Measurements from ENCODE around the gene FKRP. TPM values are rescaled to one million over a fixed set of nuclear protein-coding genes. Genes with fewer than 3 reads are reported as not detected.

The FKRP gene
- total RNA-seq, 1 donor from 2014 or later, result 37.7 TPM

GRCh38 chr19:46788262-46788967 is 42.6 kb downstream of the FKRP start, which contains the start of gene SLC1A5:
TSS of gene SLC1A5 (minus strand) at chr19:46788594. CDS start at chr19:46787965, 629 bp downstream.
- H3K36me3 Mint-ChIP-seq (ENCODE audit: unreplicated experiment), result peaks cover 15% of the 10 kb centered on the region
- no peak for TF ChIP-seq CTCF (IDR thresholded peaks at IDR 0.05)
- peak within 1 kb of the TSS; percentile 99 for H3K27ac Mint-ChIP-seq (ENCODE audit: unreplicated experiment)
- H3K4me3 Mint-ChIP-seq (ENCODE audit: unreplicated experiment), result peak within 1 kb of the TSS; percentile 95
- no peaks in the 10 kb centered on the region for H3K27me3 Mint-ChIP-seq (ENCODE audit: unreplicated experiment)
- H3K4me1 Mint-ChIP-seq (ENCODE audit: unreplicated experiment), result peaks cover 45% of the 10 kb centered on the region
- DNase-seq (ENCODE audit: extremely low spot score, unreplicated experiment), result peak; percentile 99
- no peaks in the 10 kb centered on the region for H3K9me3 Mint-ChIP-seq (ENCODE audit: unreplicated experiment)

GRCh38 chr19:46788968-46789338 is 43.1 kb downstream of the FKRP start:
- no peak overlapping the region for H3K4me3 Mint-ChIP-seq (ENCODE audit: unreplicated experiment)
- no peaks in the 10 kb centered on the region for H3K9me3 Mint-ChIP-seq (ENCODE audit: unreplicated experiment)
- H3K4me1 Mint-ChIP-seq (ENCODE audit: unreplicated experiment), result peaks cover 44% of the 10 kb centered on the region
- no peaks in the 10 kb centered on the region for H3K27me3 Mint-ChIP-seq (ENCODE audit: unreplicated experiment)
- H3K36me3 Mint-ChIP-seq (ENCODE audit: unreplicated experiment), result peaks cover 11% of the 10 kb centered on the region
- DNase-seq (ENCODE audit: extremely low spot score, unreplicated experiment), result no peak
- H3K27ac Mint-ChIP-seq (ENCODE audit: unreplicated experiment), result no peak overlapping the region
- no peak for TF ChIP-seq CTCF (IDR thresholded peaks at IDR 0.05)

- no peak overlapping the region for H3K27ac Mint-ChIP-seq (ENCODE audit: unreplicated experiment)
- H3K4me1 Mint-ChIP-seq (ENCODE audit: unreplicated experiment), result peaks cover 40% of the 10 kb centered on the region
- H3K36me3 Mint-ChIP-seq (ENCODE audit: unreplicated experiment), result peaks cover 11% of the 10 kb centered on the region
- no peak overlapping the region for H3K4me3 Mint-ChIP-seq (ENCODE audit: unreplicated experiment)
- no peak for DNase-seq (ENCODE audit: extremely low spot score, unreplicated experiment)
- no peaks in the 10 kb centered on the region for H3K9me3 Mint-ChIP-seq (ENCODE audit: unreplicated experiment)
- TF ChIP-seq CTCF (IDR thresholded peaks at IDR 0.05), result no peak
- H3K27me3 Mint-ChIP-seq (ENCODE audit: unreplicated experiment), result no peaks in the 10 kb centered on the region
Observed at GRCh38 chr19:46789371-46789770, 43.5 kb downstream of the FKRP start.

- no peak for DNase-seq (ENCODE audit: extremely low spot score, unreplicated experiment)
- H3K36me3 Mint-ChIP-seq (ENCODE audit: unreplicated experiment), result peaks cover 2% of the 10 kb centered on the region
Observed at GRCh38 chr19:46791944-46792343, 46.1 kb downstream of the FKRP start.

More at GRCh38 chr19:46791944-46792343, 46.1 kb downstream of the FKRP start:
- Mint-ChIP-seq H3K27ac (ENCODE audit: unreplicated experiment) (no peak overlapping the region), H3K4me1 (ENCODE audit: unreplicated experiment) (peaks cover 33% of the 10 kb centered on the region), H3K9me3 (ENCODE audit: unreplicated experiment) (no peaks in the 10 kb centered on the region), H3K27me3 (ENCODE audit: unreplicated experiment) (no peaks in the 10 kb centered on the region), H3K4me3 (ENCODE audit: unreplicated experiment) (no peak overlapping the region)
- no peak for TF ChIP-seq CTCF (IDR thresholded peaks at IDR 0.05)

All from osteocyte (in vitro differentiated cells).